Caki2 (cell line): ENCODE measurements around the gene SMYD3. TPM values are rescaled to one million over a fixed set of nuclear protein-coding genes. Genes with fewer than 3 reads are reported as not detected.

Experiments used
- DNase-seq: peaks from one replicate; pipeline ENCODE4 v3.0.0-alpha.2; 2015; ENCODE audit warnings: low read depth
- in situ Hi-C: cut with HindIII; loops from 2 replicates; pipeline ENCODE4 v1.10.0; 2016; ENCODE audit warnings: low sequenced_read_pairs, low pct_unique_long_range_greater_than_20kb, mixed read lengths
- total RNA-seq: library from RNA; depleted of rRNA; stranded (reverse); fragments of >200 nt; shearing (Covaris generic); gene quantifications from 2 replicates; pipeline ENCODE4 v1.2.3, GENCODE V29; 2014; ENCODE audit warnings: low replicate concordance

SMYD3 gene
- total RNA-seq, 1 experiment from 2014 or later = 47.7 TPM

- DNase-seq = no peak
- in situ Hi-C loops = no loop called here
These were observed 346.7 kb downstream of the SMYD3 start for GRCh38 chr1:246160374-246160773.

GRCh38 chr1:246159279-246160227, 347.5 kb downstream of the SMYD3 start:
- in situ Hi-C loops = no loop called here
- DNase-seq = no peak

GRCh38 chr1:246158131-246158530, 348.9 kb downstream of the SMYD3 start:
- in situ Hi-C loops = no loop called here
- DNase-seq = no peak

- in situ Hi-C loops = no loop called here
- DNase-seq = no peak
These were observed 349.6 kb downstream of the SMYD3 start for GRCh38 chr1:246157516-246157915.

- in situ Hi-C loops = no loop called here
- no peak for DNase-seq
These were observed 350.2 kb downstream of the SMYD3 start for GRCh38 chr1:246156847-246157246.

GRCh38 chr1:246155923-246156322, 351.2 kb downstream of the SMYD3 start:
- in situ Hi-C loops = no loop called here

GRCh38 chr1:246153796-246154212, 353.3 kb downstream of the SMYD3 start:
- in situ Hi-C loops = no loop called here

More at GRCh38 chr1:246155923-246156322, 351.2 kb downstream of the SMYD3 start:
- DNase-seq = no peak

GRCh38 chr1:246152986-246153431, 354.1 kb downstream of the SMYD3 start:
- DNase-seq = no peak
- in situ Hi-C loops = no loop called here

More at GRCh38 chr1:246153796-246154212, 353.3 kb downstream of the SMYD3 start:
- no peak for DNase-seq

- in situ Hi-C loops = no loop called here
- DNase-seq = no peak
These were observed 355.2 kb downstream of the SMYD3 start for GRCh38 chr1:246151796-246152434.

- no peak for DNase-seq
- in situ Hi-C loops = no loop called here
These were observed 357.5 kb downstream of the SMYD3 start for GRCh38 chr1:246149543-246149942.

- in situ Hi-C loops = no loop called here
- no peak for DNase-seq
These were observed 359.3 kb downstream of the SMYD3 start for GRCh38 chr1:246147524-246148461.

GRCh38 chr1:246146804-246147523, 360.1 kb downstream of the SMYD3 start:
- DNase-seq = no peak
- in situ Hi-C loops = no loop called here

GRCh38 chr1:246145900-246146299, 361.2 kb downstream of the SMYD3 start:
- DNase-seq = no peak
- in situ Hi-C loops = no loop called here

- in situ Hi-C loops = no loop called here
- DNase-seq = no peak
These were observed 362.1 kb downstream of the SMYD3 start for GRCh38 chr1:246144931-246145330.

- peak; percentile 82 for DNase-seq
- in situ Hi-C loops = no loop called here
These were observed 364.7 kb downstream of the SMYD3 start for GRCh38 chr1:246142320-246142893.

GRCh38 chr1:246141306-246141705, 365.8 kb downstream of the SMYD3 start:
- in situ Hi-C loops = no loop called here
- DNase-seq = no peak

- DNase-seq = peak; percentile 73
- in situ Hi-C loops = no loop called here
These were observed 367.3 kb downstream of the SMYD3 start for GRCh38 chr1:246139745-246140182.
